ENCODE data around the gene FLNB. TPM values are rescaled to one million over a fixed set of nuclear protein-coding genes. Genes with fewer than 3 reads are reported as not detected.

The FLNB gene
- total and polyA plus RNA-seq, 2 of the 8 experiments (the other 6 are each of a cell fraction or from before 2014, with no cell fraction given) = 72.3 to 118 TPM

- no peak for FAIRE-seq
- peak overlapping the region; percentile 73; the same call in 1 of the 2 replicates for H2BK5ac ChIP-seq (ENCODE audit: low read depth, low read length)
- H3K4me3 ChIP-seq (ENCODE audit: extremely low read depth in 1 of 4, insufficient read depth in 2 of 4, low read depth in 3 of 4, low read length in 4 of 4) = no peak overlapping the region
- H3K27me3 ChIP-seq (replicated peaks in 1 of 4; ENCODE audit: control insufficient read depth in 3 of 4, extremely low read depth in 1 of 4, insufficient read depth in 3 of 4, low read length in 3 of 4) = no peaks in the 10 kb centered on the region
- H3K23ac ChIP-seq (ENCODE audit: insufficient read length) = no peak overlapping the region
- H3K4ac ChIP-seq (replicated peaks; ENCODE audit: insufficient read length, low read depth, low read length) = no peak overlapping the region
- peaks cover 0 to 81% of the 10 kb centered on the region in 2 experiments; a peak in 2 of 4 replicates for H3K79me2 ChIP-seq (ENCODE audit: control insufficient read depth in 1 of 2, insufficient read depth in 2 of 2, low read length in 2 of 2)
- no peak overlapping the region for H3K14ac ChIP-seq (ENCODE audit: insufficient read length)
- ChIA-PET CTCF (ENCODE audit: partially characterized antibody) (interaction anchor here (1.0 to 1.6 kb wide), 3 partner anchors 25 to 48 kb away, joined by 3 to 5 read pairs (median 3); no protein-coding TSS in a partner anchor), POLR2A (ENCODE audit: partially characterized antibody) (interaction anchor here (1.3 kb wide), 1 partner anchor 33 kb away, joined by 3 read pairs; no protein-coding TSS in a partner anchor)
- DNase-seq (ENCODE audit: low read depth in 1 of 2, low spot score in 2 of 2) = no peak
- 0 out of 2 replicates have a peak overlapping the region, but pooled peaks have one; percentile 14 for H3K27ac ChIP-seq (ENCODE audit: low read depth, low read length)
- peaks cover 27 to 49% (median 33%) of the 10 kb centered on the region in 4 experiments for H3K4me1 ChIP-seq (replicated peaks in 1 of 4; ENCODE audit: control insufficient read depth in 3 of 4, insufficient read depth in 4 of 4, low read length in 3 of 4)
- H3K36me3 ChIP-seq (ENCODE audit: control insufficient read depth in 2 of 4, insufficient read depth in 4 of 4, low read length in 3 of 4) = no peaks in the 10 kb centered on the region
- H4K5ac ChIP-seq (ENCODE audit: insufficient read length, low read depth, low read length) = no peak overlapping the region
- H2BK120ac ChIP-seq (replicated peaks; ENCODE audit: low read depth, low read length) = no peak overlapping the region
- 0 out of 2 replicates have a peak overlapping the region, but pooled peaks have one; percentile 77 for H2BK15ac ChIP-seq (ENCODE audit: low read length)
- peaks cover 20% of the 10 kb centered on the region; the same call in 1 of the 2 replicates for H3K79me1 ChIP-seq (ENCODE audit: low read depth, low read length)
- H2AFZ ChIP-seq (ENCODE audit: low read length) = no peak overlapping the region
- peak overlapping the region; percentile 88; the same call in 1 of the 2 replicates for H2BK20ac ChIP-seq (ENCODE audit: low read length)
- peak overlapping the region in 1 of 2 experiments; percentile 26; a peak in 1 of 4 replicates for H3K4me2 ChIP-seq (ENCODE audit: insufficient read depth in 1 of 2, low read depth in 2 of 2, low read length in 2 of 2)
- no peak overlapping the region for H3K56ac ChIP-seq (replicated peaks; ENCODE audit: insufficient read length, low read depth, low read length)
- no peak overlapping the region for H4K8ac ChIP-seq (ENCODE audit: extremely low read depth, insufficient read depth, low read length)
- 79% methylated on average over 4 of the region's 4 CpGs; no CpG with 5 or more reads in 1 of the 2 experiments for WGBS, 2 experiments (ENCODE audit: extremely low coverage in 1 of 2, insufficient coverage in 1 of 2, insufficient read length in 1 of 2, insufficient replicate concordance in 2 of 2, low coverage in 1 of 2, low lambda C conversion rate in 2 of 2, missing lambda C conversion rate in 1 of 2)
- H4K20me1 ChIP-seq (replicated peaks in 1 of 2; ENCODE audit: control insufficient read depth in 1 of 2, insufficient read depth in 2 of 2, low read length in 2 of 2) = peaks cover 3 to 12% of the 10 kb centered on the region in 2 experiments
- H3K23me2 ChIP-seq (ENCODE audit: low read depth, low read length) = no peaks in the 10 kb centered on the region
- H2AK5ac ChIP-seq (ENCODE audit: low read depth, low read length) = no peak overlapping the region
- peak overlapping the region; percentile 85; the same call in 1 of the 2 replicates for H2BK12ac ChIP-seq (ENCODE audit: low read depth, low read length)
- no peak overlapping the region for H3K18ac ChIP-seq (ENCODE audit: extremely low read depth, low read length)
- no peaks in the 10 kb centered on the region for H3K9me3 ChIP-seq (ENCODE audit: insufficient read depth in 2 of 2, low read depth in 1 of 2, low read length in 1 of 2)
- H3K9ac ChIP-seq (replicated peaks in 1 of 4; ENCODE audit: extremely low read depth in 1 of 4, low read depth in 3 of 4, low read length in 3 of 4) = no peak overlapping the region; a peak in 1 of 7 replicates
- H4K91ac ChIP-seq (replicated peaks; ENCODE audit: insufficient read length, low read length) = no peak overlapping the region
- TF ChIP-seq CHD1 (IDR thresholded peaks at IDR 0.05; ENCODE audit: low read depth, low read length) (no peak), SIX5 (IDR thresholded peaks at IDR 0.05; ENCODE audit: low read depth, low read length) (no peak), CREB1 (IDR thresholded peaks at IDR 0.05) (no peak), MAX (IDR thresholded peaks at IDR 0.05) (no peak), CHD2 (IDR thresholded peaks at IDR 0.05; ENCODE audit: low read length) (no peak), KDM1A (IDR thresholded peaks at IDR 0.05; ENCODE audit: borderline replicate concordance, low read length) (no peak), CBX5 (IDR thresholded peaks at IDR 0.05; ENCODE audit: low read depth, low read length) (no peak), CEBPB (IDR thresholded peaks at IDR 0.05; ENCODE audit: low read depth, low read length) (no peak), RNF2 (IDR thresholded peaks at IDR 0.05; ENCODE audit: borderline replicate concordance, low read depth, low read length, missing control alignments, poor library complexity, severe bottlenecking) (no peak), POU5F1 (IDR thresholded peaks at IDR 0.05; ENCODE audit: low read depth, low read length) (no peak), POLR2A (IDR thresholded peaks at IDR 0.05; ENCODE audit: control extremely low read depth in 1 of 2, low read depth in 2 of 2, low read length in 2 of 2) (no peak), POLR2AphosphoS5 (IDR thresholded peaks at IDR 0.05; ENCODE audit: low read depth, low read length) (no peak), JUN (IDR thresholded peaks at IDR 0.05; ENCODE audit: low read depth, low read length) (no peak)
- TF ChIP-seq, protein P1, sequence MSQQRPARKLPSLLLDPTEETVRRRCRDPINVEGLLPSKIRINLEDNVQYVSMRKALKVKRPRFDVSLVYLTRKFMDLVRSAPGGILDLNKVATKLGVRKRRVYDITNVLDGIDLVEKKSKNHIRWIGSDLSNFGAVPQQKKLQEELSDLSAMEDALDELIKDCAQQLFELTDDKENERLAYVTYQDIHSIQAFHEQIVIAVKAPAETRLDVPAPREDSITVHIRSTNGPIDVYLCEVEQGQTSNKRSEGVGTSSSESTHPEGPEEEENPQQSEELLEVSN (IDR thresholded peaks at IDR 0.05) = no peak
Observed at GRCh38 chr3:58043933-58044332, 35.7 kb downstream of the FLNB start.
